SK-N-SH treated with all-trans-retinoic acid at 6 μM for 48 hours (cell line): ENCODE measurements around the gene FNDC3A.

Source experiments
- CSDC2 ChIP-seq: fragments of 250-450 bp; sonication (Bioruptor Pico); IDR thresholded peaks from 2 replicates; pipeline ENCODE4 v1.5.0; 2020; ENCODE audit warnings: mild to moderate bottlenecking, moderate library complexity
- POU6F1 ChIP-seq: fragments of 250-450 bp; sonication (Bioruptor Pico); IDR thresholded peaks from 2 replicates; pipeline ENCODE4 v1.8.0; 2021; ENCODE audit warnings: low read depth, mild to moderate bottlenecking, moderate library complexity, borderline replicate concordance
- ZFP30 ChIP-seq: fragments of 450-650 bp; formaldehyde crosslinking; IDR thresholded peaks from 2 replicates; pipeline ENCODE4 v1.5.0; 2022; ENCODE audit warnings: mild to moderate bottlenecking, moderate library complexity

GRCh38 chr13:49000247-49000646, 24.5 kb downstream of the FNDC3A start:
- TF ChIP-seq ZFP30, result no peak
- no peak for TF ChIP-seq POU6F1 (CRISPR knock-in tag)
- TF ChIP-seq CSDC2, result no peak
